ENCODE results near the gene PRMT9.
A peak's percentile ranks its signal among the peaks of the same experiment; 100 is the strongest.

PRMT9 gene

DNA sequence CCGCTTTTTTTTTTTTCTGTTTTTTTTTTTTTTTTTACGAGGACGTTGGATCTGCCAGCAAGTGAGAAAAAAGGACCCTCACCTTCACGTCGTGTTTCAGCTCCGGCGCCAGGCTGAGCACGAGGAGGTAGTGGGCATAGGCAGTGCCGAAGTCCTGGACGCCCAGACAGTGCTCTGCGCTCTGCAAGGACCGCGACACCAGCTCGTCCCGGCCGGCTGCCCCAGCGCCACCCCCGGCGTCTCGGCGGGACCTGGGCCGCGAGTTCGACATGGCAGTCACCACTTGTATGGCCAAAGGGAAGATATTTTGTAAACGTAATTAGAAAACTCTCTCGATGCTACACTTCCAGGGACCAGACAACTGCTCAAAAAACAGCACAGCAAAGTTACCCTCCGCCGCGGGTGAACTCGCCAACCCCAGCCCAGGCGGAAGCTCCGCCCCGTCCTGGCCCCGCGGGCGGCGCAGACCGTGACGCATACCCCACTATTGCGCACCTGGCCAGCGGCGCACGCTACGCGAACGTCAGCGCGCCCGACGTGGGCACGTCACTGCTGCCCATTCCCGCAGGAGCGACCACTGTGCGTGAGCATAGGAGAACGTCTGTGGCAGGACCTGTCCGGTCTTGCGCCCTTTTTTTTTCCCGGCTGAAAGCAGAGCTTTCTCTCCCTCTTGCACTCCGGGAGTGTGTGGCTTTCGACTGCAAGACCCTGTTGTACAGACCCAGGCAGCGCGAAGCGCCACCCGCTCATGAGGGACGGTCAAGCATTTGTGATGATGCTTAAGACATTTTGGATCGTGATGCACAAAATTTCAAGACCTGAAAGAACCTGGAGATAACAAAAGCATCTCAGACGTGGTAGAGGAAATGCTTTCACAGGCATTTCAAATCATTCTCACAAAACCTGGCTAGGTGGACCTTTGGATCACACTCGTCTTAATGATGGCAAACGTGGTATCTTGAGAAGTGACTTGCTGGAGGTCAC lies at the start of gene PRMT9:
Gene PRMT9 (minus strand): TSS at position 447 of the 984 bp plus-strand sequence. CDS start 176 bp downstream, at position 271.
- peak; percentile 84 for DNase-seq

DNA sequence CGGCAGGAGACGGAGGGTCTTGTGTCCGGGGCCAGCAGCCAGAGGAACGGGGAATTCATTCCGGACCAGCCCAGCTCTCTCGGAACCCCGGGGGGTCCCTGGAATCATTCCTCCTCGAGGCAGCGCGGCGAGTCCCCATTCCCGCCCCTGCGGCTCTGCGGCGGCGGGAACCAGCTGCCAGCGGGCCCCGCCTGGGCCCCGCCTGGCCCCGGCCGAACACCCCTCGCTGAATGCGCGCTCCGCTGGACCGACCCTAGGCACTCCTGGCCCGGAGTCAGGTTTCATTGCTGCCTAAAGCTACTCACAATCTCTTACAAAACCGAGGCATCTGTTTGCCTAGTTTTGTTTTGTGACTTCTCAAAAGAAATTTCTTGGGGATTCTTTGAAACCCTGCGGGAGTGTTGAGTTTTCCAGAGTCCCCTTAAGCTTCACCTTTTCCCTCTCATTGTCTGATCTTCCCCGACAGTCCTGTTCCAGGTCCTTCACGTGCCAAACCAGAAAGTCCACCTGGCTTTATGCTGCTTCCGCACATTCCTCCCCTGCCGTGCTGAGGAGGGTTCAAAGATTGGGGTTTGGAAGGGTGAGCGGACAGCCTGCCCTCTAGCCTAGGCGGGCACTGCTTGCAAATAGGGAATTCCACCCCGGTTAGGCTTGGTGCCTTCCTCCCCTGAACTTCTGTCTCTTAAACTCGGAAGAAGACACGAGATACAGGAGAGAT lies 48.7 kb upstream of the PRMT9 start:
- no peak for DNase-seq

DNA sequence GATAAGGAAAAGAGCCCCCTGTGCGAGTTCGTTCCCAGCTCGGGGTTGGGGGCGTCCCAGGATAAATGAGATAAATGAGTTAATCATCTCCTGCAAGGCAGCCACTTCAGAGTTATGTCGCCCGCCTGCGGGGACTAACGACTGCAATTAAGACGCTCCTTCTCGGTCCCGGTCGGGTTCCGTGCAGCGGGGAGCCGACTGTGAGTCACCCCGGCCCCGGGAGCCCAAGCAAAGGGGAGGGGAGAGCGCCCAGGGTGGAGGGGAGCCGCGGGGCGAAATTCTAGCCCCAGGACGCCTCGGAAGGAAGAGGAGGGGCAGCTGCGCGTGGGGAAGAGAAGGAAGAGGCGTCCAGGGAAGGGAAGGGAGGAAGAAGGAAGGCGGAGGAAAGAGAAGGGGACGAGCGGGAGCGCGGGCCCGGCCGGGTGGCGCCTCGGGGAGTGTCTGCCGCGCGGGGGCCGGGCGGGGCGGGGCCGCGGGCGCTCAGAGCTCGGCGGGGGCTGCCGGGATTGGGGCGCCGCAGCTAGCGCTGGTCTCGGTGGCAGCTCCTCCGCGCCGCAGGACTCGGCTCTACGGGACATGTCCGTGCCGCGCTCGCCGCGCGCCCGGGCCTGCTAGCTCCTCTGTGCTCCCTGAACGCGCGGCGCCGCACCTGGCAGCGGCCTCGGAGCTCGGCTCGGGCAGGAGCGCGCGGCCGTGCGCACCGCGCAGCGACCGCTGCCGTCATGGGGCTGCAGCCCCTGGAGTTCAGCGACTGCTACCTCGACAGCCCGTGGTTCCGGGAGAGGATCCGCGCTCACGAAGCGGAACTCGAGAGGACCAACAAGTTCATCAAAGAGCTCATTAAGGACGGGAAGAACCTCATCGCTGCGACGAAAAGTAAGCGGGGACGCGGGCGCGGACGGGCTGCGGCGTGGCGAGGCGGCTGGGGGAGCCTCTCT lies 47.9 kb upstream of the PRMT9 start, which contains the start of gene ARHGAP10:
Gene ARHGAP10 (plus strand): TSS at position 509 of the 938 bp plus-strand sequence. CDS start 214 bp downstream, at position 723.
- DNase-seq, result peak; percentile 63

DNA sequence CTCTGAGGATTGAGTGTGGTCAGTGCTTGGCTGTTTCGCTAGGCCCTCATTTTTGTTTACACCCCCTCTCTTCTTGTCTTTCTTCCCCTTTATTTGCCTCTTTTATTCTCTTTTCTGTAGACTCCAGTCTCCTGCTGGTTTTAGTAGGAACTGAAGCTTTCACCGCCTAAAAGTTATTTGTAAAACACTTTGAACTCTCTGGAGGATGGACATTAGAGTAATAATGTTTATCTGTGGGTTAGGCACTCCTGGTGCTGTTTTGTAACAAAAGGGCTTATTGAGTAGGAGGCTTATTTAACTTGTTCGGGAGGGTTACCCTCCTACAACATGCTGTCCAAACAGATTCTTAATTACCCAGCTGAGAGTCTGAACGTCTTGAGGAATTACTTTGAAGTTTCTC lies 46.4 kb upstream of the PRMT9 start:
- DNase-seq, result no peak

DNA sequence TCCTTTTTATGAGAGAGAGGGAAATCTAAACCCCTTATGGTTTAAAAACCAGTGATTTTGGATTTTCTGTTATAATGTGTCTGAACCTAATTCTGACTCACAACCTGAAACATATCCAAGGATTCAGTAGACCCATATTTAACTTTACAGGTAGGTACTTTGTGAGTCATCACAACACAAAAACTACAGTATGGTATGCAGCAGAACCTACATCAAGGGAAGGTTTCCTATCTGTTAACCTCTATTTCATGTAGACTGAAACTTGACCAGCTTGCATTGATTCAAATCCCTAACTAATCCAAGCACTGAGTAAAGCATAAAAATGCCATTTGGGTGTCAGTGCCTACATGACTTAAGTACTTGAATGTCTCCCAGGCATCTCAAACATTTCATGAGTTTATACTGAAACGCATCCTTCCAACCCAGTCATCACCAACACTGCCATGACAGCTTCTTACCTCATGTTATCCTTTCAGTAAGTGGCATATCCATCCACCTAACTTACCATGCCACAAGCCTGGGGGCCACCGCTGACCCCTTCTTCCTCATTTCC lies 43.6 kb upstream of the PRMT9 start:
- no peak for DNase-seq

DNA sequence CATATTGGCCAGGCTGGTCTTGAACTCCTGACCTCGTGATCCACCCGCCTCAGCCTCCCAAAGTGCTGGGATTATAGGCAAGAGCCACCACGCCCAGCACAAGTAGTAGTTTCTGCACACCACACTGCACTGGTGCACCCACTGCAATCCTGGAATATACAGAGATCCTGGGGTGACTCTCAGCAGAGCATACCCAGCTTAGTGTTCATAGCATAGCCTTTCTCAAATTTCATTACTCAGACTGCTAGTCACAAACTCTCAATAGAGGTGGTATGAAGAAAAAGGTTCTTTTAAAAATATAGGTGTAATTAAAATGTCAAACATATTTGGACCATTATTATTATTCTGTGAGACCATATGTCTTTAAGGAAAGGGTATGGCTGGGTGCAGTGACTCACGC lies 41.7 kb upstream of the PRMT9 start:
- no peak for DNase-seq

DNA sequence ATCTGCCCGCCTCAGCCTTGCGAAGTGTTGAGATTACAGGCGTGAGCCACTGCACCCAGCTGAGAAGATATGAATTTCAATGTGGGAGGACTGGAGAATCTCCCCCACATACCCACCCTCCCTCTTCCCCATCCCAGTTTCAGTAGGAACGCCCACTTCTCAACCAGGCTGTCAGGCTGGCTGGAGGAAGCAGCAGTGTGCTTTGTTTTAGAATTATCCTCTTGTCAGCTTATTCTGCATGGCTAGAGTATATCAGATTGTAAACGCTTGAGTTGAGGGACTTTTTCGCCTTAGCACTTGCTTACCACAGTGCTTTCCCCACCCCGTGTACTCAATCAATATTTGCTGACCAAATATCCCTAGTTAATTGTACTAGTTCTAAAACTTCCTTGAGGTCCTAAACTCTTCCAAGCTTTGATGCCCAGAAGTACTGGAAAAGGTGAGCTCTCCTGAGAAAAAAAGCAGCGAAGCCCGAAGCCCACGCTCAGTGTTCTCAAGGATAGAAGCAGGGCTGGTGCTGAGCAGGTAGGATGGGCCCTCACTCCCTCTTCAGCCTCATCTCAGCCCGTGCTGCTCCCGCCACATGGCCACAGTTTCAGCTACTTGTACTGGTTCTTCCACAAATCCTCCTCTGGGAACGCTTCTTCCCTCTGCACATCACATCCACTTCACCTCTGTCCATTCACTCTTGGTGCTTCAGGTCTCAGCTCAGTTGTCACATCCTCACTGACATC lies 40.7 kb upstream of the PRMT9 start:
- no peak for DNase-seq

DNA sequence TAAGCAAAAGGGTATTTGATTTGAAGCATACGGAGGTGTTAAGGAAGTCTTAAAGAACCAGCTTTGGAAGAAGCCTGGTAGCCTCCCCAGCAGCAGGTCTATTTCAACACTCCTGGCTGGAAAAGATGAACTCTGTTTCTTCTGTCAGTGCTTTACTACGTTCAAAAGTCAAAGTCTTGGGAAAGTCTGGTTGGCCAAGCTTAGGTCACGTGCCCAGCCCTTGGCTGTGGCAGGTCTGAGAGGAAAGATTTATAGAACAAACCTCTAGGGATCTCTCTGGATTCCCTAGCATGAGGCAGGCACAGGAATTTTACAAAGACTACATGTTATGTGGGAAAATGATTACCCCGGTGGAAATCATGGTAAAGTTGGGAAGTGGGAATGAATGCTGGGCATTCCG lies 39.4 kb upstream of the PRMT9 start:
- DNase-seq, result no peak

DNA sequence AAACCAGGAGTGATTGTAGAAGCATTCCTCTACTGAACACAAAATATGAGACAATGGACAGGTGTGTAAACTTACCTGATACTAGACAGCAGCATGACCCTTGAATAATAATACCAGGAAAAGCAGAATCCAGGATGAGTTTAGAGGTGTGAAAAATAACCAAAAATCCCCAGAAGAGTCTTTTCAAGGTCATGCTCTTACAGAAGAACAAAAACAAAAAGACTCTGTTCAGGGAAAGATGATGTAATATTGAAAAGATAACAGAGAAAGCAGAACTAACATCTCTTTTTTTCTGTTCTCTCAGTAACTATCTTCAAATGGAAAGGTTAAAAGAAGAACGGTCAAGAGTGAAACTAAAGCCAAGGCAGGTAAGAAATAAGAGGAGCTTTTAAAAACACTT lies 33.9 kb upstream of the PRMT9 start:
- DNase-seq, result no peak

DNA sequence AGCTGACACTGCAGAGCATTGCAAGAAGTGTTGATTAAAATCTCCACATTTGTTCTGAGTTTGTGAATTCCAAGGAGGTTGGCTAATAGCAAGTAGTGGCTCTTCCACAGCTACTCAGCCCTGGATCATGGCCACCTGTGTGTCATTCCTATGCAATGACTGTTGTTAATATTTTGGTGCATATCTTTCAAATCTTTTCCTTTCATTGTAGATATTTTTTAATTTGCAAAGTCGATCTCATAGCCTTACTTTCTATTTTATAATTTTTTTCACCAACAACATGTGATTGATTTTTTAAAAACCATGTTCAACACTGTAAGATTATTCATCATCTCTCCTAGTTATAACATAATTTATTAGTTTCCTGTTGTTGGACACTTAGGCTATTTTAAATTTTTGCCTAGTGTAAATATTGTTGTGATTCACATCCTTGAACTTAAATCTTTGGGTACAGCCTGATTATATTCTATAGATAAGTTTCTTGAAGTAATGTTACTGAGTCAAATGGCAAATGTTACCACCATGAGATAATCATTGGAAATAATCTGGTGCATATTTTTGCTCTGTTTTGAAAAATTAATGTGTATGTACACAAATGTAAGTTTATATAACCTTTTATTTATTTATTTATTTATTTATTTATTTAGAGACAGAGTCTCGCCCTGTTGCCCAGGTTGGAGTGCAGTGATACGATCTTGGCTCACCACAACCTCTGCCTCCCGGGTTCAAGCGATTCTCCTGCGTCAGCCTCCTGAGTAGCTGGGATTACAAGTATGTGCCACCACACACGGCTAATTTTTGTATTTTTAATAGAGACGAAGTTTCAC lies 30.8 kb upstream of the PRMT9 start:
- no peak for DNase-seq

DNA sequence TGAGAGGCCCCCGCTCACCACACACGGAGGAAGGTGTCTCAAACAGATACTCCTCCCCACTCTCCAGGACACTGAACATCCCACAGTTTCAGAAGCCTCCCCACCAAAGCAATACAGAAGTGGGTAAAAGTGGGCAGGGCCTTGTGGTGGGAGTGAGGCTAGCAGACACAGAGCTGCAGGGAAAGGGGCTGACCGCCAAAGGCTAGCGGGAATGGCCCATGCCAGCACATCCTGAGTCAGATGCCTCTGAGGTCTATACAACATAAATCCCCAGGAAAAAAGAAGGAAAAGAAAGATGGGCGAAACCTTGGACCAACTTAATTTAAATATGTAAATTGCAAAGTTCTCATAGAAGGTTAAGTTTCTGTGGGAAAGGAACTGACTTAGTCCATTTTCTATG lies 26.0 kb upstream of the PRMT9 start:
- no peak for DNase-seq

DNA sequence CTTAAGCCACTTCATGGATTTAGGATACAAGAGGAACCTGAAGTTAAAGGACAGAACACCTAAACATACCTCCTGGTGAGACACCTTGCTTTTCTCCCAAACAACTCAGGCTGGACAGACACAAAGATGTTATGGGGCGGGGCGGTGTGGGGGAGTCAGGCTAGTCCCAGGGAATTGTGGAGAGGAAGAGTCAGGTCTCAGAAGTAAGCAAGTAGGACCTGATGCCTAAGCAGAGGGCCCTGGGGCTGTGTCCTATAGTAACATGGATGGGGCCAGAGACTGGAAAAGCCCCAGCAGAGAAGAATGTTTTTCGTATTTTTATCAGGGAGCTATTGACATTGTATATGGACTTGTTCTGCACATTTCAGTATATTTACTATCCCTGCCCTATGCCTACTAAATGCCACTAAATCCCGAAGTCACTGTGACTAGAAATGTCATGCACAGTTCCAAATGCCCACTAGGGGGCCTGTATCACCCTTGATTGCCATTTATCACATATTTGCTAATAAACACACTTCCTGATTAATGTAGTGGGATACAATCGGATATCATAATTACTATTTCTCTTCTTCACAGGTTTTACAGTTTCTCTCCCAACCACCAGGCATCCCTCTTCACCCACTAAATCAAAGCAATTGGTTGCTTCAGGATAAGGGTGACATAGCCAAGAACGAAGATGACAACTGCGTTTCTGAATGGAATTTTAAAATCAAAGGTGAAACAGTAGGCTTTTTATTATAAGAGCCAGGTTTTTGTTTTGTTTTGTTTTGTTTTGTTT lies 24.1 kb upstream of the PRMT9 start:
- DNase-seq, result peak; percentile 44

DNA sequence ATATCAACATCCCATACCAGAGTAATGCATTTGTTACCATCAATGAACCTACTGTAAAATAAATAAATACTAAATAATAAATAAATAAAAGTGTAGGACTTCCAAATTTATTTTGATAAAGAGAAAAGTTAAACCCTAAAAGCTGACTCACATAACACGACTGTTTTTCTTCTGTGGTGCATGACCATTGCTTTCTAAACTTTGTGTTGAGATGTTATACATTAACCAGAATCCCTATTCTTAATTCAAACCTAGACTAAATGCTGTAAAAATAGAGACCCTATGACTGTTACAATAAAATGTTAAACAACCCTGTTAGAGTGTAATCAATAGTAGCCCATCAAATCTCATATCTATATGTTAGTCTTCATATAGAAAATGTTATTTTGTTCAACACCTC lies 20.9 kb upstream of the PRMT9 start:
- no peak for DNase-seq

DNA sequence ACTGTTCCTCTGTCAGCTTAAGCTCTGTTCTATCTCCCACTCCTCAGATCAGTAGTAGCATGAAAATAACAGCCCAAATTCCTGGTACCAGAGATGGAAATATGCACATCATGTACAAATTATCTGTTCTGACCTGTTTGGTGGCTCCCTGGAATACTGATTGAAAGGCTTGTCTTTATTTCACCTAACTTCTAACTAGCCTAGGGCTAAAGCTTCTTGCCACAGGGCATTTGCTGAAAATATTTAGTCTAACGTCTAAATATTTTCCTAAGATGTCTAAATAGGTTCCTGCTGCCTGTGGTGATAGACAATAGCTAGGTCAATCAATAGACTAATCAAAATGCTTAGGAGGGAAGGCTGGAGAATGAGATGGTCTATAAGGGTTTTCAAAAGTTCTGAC lies 12.9 kb upstream of the PRMT9 start:
- DNase-seq, result no peak

DNA sequence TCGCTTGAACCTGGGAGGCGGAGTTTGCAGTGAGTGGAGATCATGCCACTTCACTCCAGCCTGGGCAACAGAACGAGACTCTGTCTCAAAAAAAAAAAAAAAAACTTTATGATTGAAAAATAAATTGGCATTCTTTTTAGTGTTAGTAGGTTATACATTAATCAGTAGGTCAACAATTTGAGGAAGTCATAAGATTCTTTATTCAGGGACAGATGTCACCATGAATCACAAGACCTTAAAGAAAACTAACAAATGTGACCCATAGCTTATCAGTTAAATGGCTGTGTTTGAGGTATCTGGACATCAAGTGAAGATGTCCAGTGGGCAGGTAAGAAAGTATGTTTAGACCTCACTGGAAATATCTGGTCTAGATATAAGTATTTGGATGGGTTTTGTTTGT lies 9.3 kb upstream of the PRMT9 start:
- no peak for DNase-seq

DNA sequence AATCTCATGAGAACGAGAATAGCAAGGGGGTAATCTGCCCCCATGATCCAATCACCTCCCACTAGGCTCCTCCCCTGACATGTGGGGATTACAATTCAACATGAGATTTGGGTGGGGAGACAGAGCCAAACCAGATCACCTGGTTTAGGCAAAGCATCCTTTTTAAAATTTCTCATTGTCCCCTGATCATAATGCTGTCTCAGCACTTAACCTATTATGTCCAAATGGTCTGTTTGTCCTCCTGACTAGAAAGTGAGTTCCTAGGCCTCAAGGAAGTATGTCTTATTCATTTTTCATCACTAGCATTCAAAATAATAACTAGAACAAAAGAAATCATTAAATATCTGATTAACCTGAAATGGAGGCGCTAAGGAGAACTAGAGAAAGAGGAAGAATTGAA lies 7.9 kb upstream of the PRMT9 start:
- DNase-seq, result no peak

DNA sequence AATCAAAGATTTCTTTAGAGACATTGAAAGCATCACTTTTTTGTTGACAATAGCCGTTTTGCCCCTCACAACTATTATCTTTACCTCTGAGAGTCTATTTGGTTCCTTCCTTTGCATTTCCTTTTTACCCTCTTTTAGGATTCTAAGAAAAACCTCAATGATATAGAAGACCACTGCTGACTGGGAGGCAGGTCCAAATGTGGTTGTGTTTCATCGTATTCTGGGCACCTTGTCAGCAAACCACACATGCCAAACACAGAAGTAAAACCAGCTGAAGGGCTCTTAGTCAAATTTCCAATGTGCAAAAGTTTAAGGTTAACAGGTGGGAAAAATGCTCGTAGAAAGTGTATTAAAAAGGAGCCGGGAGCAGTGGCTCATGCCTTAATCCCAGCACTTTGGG lies 5.1 kb upstream of the PRMT9 start:
- no peak for DNase-seq

DNA sequence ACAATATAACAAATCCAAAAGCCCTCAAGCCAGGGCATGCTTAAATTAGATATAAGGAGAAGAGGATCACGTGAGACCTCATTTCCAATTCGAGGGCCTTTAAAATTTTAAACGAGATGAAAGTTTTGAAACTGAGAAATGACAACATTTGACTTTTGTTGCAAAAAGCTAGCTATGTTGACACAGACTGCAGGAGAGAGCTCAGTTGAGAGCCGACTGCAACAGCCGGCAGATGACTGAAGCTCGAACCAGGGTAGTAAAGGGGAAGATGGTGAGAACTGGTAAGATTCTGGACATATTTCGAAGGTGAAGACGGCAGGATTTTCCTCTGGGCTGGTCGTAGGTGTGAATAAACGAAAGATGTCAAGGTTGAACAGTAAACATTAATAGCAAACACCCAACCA lies 773 bp downstream of the PRMT9 start:
- no peak for DNase-seq

DNA sequence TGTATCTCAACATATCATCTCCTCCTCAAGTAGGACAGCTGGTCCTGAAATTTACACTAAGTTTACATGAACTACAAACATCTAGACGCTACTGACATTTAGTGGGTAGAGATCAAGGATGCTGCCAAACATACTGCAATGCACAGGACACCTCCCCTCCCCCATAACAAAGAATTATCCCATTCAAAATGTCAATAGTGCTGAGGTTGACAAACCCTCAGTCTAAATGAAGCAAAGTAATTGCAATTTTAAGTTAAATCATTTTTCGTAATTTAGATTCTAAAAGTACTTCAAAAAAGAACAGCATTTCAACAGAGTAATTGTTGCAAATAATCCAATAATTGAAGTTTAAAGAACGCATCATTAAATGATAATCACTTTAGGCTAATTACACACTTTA lies 1.2 kb downstream of the PRMT9 start:
- no peak for DNase-seq
